OCI-LY3 (cell line): ENCODE results near the gene CASP6.

Experiments used
- H2AFZ ChIP-seq: fragments of 200-600, 300-600 bp; shearing (Covaris generic); 2 replicates; pipeline ENCODE4 v1.6.0; 2014; ENCODE audit warnings: antibody characterized with exemption, low read depth, low read length
- H3K27ac ChIP-seq: fragments of 200-600, 300-600 bp; sonication (generic); 2 replicates; pipeline ENCODE4 v1.5.1; 2014; ENCODE audit warnings: mild to moderate bottlenecking, low read length, moderate library complexity, mixed read lengths
- H3K27me3 ChIP-seq: fragments of 200-600, 300-600 bp; sonication (generic); 2 replicates; pipeline ENCODE4 v1.6.1; 2014; ENCODE audit warnings: low read depth, low read length, mixed read lengths
- H3K36me3 ChIP-seq: fragments of 200-600, 300-600 bp; sonication (generic); replicated peaks from 2 replicates; pipeline ENCODE3; 2014; ENCODE audit warnings: low read depth, low read length, mixed read lengths
- H3K4me1 ChIP-seq: fragments of 300-600, 200-600 bp; sonication (generic); 2 replicates; pipeline ENCODE4 v1.6.1; 2014; ENCODE audit warnings: low read length, mixed read lengths
- H3K4me2 ChIP-seq: fragments of 200-600, 300-600 bp; sonication (generic); 2 replicates; pipeline ENCODE4 v1.6.1; 2014; ENCODE audit warnings: low read length, mixed read lengths
- H3K4me3 ChIP-seq: fragments of 300-600, 200-600 bp; sonication (generic); 2 replicates; pipeline ENCODE4 v1.5.1; 2014; ENCODE audit warnings: antibody characterized with exemption, mild to moderate bottlenecking, low read length, moderate library complexity
- H3K79me2 ChIP-seq: fragments of 300-600, 200-600 bp; shearing (Covaris generic); 2 replicates; pipeline ENCODE4 v1.6.1; 2014; ENCODE audit warnings: mild to moderate bottlenecking, low read length, mixed read lengths
- H3K9ac ChIP-seq: fragments of 300-600, 200-600 bp; shearing (Covaris generic); 2 replicates; pipeline ENCODE4 v1.6.0; 2014; ENCODE audit warnings: mild to moderate bottlenecking, low read length, moderate library complexity
- H3K9me3 ChIP-seq: fragments of 200-600, 300-600 bp; shearing (Covaris generic); 2 replicates; pipeline ENCODE4 v1.6.1; 2014; ENCODE audit warnings: low read length, mixed read lengths; ENCODE audit not compliant: insufficient read depth
- H4K20me1 ChIP-seq: fragments of 200-600, 300-600 bp; sonication (generic); 2 replicates; pipeline ENCODE4 v1.6.1; 2016; ENCODE audit warnings: low read length, mixed read lengths; ENCODE audit not compliant: insufficient read depth
- EZH2phosphoT487 ChIP-seq: fragments of 200-600 bp; shearing (Covaris generic); IDR thresholded peaks from 2 replicates; pipeline ENCODE4 v1.6.1; 2018; ENCODE audit warnings: antibody characterized with exemption, mixed run types, low read depth
- TF ChIP-seq, protein P1 (sequence below): fragments of 200-600, 300-600 bp; sonication (generic); IDR thresholded peaks from 2 replicates; pipeline ENCODE4 v1.5.1; 2014; ENCODE audit warnings: antibody characterized with exemption, low read length, low read depth

The CASP6 gene

DNA sequence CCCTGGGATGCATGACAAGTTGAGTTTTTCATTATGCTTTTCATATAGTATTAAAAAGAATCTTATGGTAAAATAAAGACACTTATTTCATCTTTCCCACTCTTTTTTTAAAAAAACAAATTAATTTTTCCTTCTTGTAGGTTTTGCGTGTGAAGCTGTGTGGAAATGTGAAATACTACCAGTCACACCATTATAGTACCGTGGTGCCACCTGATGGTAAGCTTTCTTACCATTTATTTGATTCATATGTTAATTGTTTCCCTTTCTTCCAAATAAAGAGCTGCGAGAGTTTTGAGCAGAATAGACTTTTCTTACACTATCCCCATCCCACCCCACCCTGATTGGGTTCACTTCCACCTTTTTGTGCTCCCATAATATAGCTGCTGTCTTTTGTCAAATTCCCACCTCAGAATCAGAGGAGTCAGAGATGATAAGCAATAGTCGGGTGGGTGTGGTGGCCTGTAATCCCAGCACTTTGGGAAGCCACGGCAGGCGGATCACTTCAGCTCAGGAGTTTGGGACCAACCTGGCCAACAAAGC is 44.3 kb downstream of the CASP6 start:
- Histone ChIP-seq H3K4me2 (no peak overlapping the region), H2AFZ (no peak overlapping the region), H4K20me1 (no peaks in the 10 kb centered on the region), H3K36me3 (no peaks in the 10 kb centered on the region), H3K27me3 (no peaks in the 10 kb centered on the region), H3K4me1 (no peaks in the 10 kb centered on the region), H3K9ac (no peak overlapping the region), H3K9me3 (no peaks in the 10 kb centered on the region), H3K79me2 (peaks cover 4% of the 10 kb centered on the region; the same call in 1 of the 2 replicates), H3K4me3 (no peak overlapping the region), H3K27ac (no peak overlapping the region)
- TF ChIP-seq, protein P1, sequence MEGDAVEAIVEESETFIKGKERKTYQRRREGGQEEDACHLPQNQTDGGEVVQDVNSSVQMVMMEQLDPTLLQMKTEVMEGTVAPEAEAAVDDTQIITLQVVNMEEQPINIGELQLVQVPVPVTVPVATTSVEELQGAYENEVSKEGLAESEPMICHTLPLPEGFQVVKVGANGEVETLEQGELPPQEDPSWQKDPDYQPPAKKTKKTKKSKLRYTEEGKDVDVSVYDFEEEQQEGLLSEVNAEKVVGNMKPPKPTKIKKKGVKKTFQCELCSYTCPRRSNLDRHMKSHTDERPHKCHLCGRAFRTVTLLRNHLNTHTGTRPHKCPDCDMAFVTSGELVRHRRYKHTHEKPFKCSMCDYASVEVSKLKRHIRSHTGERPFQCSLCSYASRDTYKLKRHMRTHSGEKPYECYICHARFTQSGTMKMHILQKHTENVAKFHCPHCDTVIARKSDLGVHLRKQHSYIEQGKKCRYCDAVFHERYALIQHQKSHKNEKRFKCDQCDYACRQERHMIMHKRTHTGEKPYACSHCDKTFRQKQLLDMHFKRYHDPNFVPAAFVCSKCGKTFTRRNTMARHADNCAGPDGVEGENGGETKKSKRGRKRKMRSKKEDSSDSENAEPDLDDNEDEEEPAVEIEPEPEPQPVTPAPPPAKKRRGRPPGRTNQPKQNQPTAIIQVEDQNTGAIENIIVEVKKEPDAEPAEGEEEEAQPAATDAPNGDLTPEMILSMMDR = peak; percentile 54
- no peak for TF ChIP-seq EZH2phosphoT487

DNA sequence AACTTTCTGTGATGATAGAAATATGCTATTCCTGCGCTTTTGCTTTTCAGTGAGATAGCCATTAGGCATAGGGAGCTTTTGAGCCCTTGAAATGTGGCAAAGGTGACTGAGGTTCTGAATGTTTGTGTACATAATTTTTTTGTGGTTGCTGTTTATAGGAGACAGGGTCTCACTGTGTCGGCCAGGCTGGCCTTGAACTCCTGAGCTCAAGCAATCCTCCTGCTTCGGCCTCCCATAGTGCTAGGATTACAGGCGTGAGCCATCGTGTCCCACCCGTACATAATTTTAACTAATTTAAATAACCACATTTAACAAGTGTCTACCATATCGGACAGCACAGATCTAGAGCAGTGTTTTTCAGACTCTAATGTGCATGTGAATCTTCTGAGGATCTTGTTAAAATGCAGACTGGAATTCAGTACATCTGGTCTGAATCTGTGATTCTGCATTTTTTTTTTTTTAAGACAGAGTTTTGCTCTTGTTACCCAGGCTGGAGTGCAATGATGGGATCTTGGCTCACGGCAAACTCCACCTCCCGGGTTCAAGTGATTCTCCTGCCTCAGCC is 45.3 kb downstream of the CASP6 start:
- no peaks in the 10 kb centered on the region for H3K27me3 ChIP-seq
- H3K4me3 ChIP-seq = no peak overlapping the region
- H3K9ac ChIP-seq = no peak overlapping the region
- no peak for TF ChIP-seq EZH2phosphoT487
- TF ChIP-seq, protein P1 = no peak
- peaks cover 4% of the 10 kb centered on the region; the same call in 1 of the 2 replicates for H3K79me2 ChIP-seq
- no peak overlapping the region for H3K4me2 ChIP-seq
- no peaks in the 10 kb centered on the region for H3K36me3 ChIP-seq
- no peaks in the 10 kb centered on the region for H4K20me1 ChIP-seq
- no peaks in the 10 kb centered on the region for H3K9me3 ChIP-seq
- H3K4me1 ChIP-seq = no peaks in the 10 kb centered on the region
- H2AFZ ChIP-seq = no peak overlapping the region
- no peak overlapping the region for H3K27ac ChIP-seq

GRCh38 chr4:109655396-109655795 is 47.8 kb downstream of the CASP6 start:
- Histone ChIP-seq H3K9ac (no peak overlapping the region), H3K27ac (no peak overlapping the region), H3K9me3 (no peaks in the 10 kb centered on the region), H3K4me3 (no peak overlapping the region), H3K79me2 (peaks cover 4% of the 10 kb centered on the region; the same call in 1 of the 2 replicates), H3K4me1 (peaks cover 5% of the 10 kb centered on the region), H3K4me2 (no peak overlapping the region), H4K20me1 (no peaks in the 10 kb centered on the region), H3K27me3 (no peaks in the 10 kb centered on the region), H3K36me3 (peaks cover 10% of the 10 kb centered on the region), H2AFZ (no peak overlapping the region)
- TF ChIP-seq EZH2phosphoT487 = no peak
- TF ChIP-seq, protein P1 = no peak

- no peak for TF ChIP-seq EZH2phosphoT487
- TF ChIP-seq, protein P1 = no peak
- Histone ChIP-seq H3K27me3 (no peaks in the 10 kb centered on the region), H3K27ac (peak overlapping the region; percentile 84), H3K4me2 (peak overlapping the region; percentile 58), H2AFZ (no peak overlapping the region), H3K9ac (no peak overlapping the region), H3K4me3 (peak overlapping the region; percentile 38), H3K36me3 (peaks cover 19% of the 10 kb centered on the region), H3K9me3 (0 out of 2 replicates have a peak, but pooled peaks cover 8% of the 10 kb centered on the region), H3K4me1 (peaks cover 37% of the 10 kb centered on the region), H3K79me2 (no peaks in the 10 kb centered on the region), H4K20me1 (no peaks in the 10 kb centered on the region)
These were observed 53.4 kb downstream of the CASP6 start for GRCh38 chr4:109649872-109650271.
